GM18873 (cell line): ENCODE data around the gene SCNM1.
"Not testable (repeated sequence)": the region's sequence is repeated elsewhere in the genome, so short reads cannot be mapped to it uniquely, and the experiment has no call there.

Source experiments
- ATAC-seq: cut with Tn5 transposase; IDR thresholded peaks from one replicate; pipeline ENCODE4 v1.9.1; 2021; ENCODE audit warnings: mild to moderate bottlenecking, moderate library complexity, moderate number of reproducible peaks; ENCODE audit not compliant: unreplicated experiment, low FRiP score

SCNM1 gene

DNA sequence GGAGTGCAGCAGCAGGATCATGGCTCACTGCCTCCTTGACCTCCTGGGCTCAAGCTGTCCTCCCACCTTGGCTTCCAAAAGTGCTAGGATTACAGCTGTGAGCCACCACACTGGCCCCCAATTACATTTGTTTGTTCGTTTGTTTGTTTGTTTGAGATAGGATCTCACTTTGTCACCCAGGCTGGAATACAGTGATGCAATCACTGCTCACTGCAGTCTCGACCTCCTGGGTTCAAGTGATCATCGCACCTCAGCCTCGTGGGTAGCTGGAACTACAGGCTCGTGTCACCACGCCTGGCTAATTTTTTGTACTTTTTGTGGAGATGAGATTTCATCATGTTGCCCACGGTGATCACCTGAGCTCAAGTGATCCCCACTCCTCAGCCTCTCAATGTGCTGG, 26.1 kb downstream of the SCNM1 start:
- ATAC-seq, result no peak

DNA sequence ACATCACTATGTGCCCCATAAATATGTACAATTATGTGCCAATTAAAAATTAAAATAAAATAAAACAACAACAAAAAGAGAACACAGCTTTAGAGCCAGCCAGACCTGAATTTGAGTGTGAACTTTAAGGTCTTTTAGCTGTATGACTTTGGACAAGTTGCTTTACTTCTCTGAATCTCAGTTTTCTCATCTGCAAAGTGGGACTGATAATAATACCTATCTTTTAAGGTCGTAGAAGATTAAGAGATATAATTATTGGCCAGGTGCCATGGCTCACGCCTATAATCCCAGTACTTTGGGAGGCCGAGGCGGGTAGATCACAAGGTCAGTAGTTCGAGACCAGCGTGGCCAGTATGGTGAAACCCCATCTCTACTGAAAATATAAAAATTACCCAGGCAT, 27.4 kb downstream of the SCNM1 start:
- ATAC-seq, result no peak

DNA sequence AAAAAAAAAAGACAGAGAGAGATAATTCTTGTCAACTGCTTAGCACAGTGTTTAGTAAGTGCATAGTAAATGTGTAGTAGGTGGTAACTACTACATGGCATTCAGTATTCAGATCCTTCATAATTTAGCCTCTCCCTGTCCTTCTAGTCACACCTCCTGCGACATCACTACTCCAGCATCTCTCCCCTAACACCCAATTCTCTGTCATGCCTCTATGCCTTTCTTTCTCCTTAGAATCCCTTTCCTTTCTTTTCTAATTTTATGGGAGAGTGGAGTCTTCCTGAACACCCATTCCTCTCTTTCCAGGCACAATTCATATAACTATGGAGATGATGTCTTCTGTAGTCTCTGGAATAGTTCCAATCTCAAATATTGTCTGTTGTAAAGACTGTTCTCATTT, 27.9 kb downstream of the SCNM1 start:
- ATAC-seq, result no peak

DNA sequence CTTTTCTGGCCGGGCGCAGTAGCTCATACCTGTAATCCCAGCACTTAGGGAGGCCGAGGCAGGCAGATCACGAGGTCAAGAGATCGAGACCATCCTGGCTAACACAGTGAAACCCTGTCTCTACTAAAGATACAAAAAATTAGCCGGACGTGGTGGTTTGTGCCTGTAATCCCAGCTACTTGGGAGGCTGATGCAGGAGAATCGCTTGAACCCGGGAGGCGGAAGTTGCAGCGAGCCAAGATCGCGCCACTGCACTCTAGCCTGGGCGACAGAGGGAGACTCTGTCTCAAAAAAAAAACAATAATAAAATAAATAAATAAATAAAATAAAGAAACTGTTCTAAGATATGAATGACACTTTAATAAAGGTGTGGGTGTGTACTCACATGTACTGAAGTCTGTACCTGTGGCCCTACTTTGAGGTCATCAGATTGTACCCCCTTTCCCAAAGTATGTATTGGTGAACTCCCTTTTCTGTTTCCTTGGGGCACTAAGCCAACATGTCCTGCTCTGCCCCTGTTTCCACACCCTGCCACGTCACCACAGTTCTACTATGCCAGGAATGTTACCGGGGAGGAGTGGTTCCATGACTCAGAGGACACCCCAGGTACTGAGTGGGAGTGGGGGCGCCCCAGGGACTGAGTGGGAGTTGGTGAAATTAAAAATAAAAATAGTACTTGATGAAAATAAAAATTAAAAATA, 29.1 kb downstream of the SCNM1 start:
- ATAC-seq, result not testable (repeated sequence)

DNA sequence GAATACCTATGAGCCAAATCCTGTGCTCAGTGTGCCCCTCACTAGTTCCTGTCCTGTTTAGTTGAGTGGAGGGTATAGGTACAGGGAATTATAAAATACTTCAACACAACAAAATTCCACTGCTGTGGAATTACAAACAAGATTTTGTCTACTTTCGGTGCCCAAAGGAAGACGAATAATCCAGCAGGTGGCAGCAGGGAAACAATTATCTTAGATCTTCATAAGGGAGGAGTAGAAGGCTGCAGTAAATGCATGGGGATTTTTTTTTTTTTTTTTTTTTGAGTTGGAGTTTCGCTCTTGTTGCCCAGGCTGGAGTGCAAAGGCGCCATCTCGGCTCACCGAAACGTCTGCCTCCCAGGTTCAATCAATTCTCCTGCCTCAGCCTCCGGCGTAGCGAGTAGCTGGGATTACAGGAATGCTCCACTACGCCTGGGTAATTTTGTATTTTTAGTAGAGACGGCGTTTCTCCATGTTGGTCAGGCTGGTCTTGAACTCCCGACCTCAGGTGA, 30.4 kb downstream of the SCNM1 start:
- ATAC-seq, result no peak

DNA sequence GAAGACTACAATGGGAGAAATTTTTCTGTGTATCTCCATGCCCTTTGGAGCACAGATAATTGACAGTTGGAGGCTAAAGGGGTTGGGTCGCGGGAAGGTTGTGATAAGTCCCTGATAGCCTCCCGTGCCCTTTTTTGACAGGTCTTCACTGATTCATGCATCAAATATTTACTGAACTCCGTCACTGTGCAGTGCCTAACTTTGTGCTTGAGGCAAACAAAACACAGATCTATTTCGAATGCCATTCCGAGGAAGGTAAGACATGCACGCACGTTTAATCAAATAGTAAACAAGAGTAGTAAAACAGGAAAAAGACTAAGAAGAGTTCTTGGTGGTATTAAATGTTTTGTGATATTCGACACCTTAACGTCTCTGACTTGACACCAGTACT, 31.9 kb downstream of the SCNM1 start:
- ATAC-seq, result no peak

DNA sequence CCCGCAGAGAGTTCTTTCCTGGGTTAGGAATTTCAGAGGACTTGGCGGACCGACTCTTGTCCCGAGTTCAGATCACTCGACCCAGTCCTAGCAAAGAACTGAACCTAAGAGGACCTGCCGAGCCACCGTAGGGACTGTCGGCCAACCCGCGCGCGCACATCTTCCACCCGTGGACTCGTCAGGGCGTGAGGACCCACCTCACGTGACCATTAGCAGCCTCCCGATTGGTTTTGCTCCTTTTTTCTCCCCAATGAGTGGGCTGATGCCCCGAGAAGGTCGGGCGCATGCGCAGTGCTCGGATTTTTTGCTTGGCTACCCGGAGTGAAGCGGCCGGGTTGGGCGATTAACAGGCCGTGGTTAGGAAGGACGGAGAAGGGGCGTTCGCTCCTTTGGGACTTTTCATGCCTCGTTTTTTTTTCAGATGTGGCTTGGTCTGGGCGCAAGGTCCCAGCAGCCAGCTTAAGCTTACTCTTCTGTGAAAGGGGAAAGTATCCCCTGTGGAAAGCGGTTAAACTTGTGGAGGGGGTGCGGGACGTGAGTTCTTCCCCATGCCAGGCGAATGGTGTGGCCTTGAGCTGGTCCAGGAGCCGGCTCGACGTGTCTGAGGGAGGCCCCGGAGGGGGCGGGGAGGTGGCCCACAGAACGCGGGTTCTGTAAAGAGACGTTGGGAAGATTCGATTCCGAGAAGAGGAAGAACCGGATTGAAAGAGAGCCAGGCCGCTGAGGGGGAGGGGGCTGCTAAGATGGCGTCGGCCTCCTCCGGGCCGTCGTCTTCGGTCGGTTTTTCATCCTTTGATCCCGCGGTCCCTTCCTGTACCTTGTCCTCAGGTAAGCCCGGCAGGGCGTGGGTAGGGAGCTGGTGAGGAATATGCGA, 32.5 kb downstream of the SCNM1 start, which contains the start of gene PIP5K1A:
TSS of gene PIP5K1A (plus strand) at position 299 of the 874 bp plus-strand sequence. CDS start at position 744, 445 bp downstream.
- ATAC-seq, result peak; percentile 81

DNA sequence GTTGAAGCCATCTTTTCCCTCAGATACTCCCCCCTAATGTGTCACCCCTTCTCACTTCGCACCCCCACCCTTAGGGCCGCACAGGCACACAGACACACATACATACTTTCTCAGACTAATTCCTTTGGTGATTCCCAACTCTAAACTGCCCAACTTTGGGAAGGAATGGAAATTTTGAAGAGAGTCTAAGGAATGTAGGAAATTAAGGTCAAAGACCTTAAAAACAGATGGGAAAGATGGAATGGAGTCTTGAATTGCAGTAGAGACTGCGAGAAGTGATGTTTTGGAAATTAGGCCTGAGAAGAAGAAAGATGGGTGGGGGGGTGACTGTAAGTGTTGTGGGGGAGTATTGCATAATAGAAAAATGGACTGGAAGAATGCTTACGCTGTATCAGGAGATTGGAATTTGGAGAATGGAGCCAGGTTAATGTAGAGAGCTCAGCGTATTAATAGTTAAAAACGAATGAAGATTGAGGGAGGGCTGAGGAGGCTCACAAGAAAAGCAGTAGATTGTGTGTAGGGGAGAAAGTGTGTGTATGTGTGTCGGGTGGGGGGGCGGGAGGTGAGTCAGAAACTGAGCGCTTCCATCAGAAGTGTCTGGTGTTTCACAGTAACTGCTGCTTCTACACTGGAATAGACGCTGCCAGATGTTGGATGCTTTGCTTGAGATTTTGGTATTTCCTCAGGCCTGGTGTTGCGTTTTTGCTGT, 34.1 kb downstream of the SCNM1 start:
- no peak for ATAC-seq

DNA sequence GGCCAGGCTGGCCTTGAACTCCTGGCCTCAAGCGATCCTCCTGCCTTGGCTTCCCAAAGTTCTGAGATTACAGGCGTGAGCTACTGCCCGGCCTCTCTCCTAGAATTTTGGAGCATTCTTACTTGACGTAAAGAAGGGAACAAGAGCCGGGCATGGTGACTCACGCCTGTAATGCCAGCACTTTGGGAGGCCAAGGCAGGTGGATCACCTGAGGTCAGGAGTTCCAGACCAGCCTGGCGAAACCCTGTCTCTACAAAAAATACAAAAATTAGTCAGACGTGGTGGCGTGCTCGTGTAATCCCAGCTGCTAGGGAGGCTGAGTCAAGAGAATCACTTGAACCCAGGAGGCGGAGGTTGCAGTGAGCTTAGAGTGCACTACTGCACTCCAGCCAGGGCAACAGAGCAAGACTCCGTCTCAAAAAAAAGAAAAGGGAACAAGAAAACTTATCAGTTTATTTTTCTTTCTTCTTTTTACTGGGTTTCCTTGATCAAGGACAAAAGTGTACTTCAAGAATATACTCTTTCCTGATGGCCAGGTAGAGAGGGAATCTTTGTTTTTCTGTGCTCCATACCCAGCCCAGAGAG, 39.5 kb downstream of the SCNM1 start:
- not testable (repeated sequence) for ATAC-seq

DNA sequence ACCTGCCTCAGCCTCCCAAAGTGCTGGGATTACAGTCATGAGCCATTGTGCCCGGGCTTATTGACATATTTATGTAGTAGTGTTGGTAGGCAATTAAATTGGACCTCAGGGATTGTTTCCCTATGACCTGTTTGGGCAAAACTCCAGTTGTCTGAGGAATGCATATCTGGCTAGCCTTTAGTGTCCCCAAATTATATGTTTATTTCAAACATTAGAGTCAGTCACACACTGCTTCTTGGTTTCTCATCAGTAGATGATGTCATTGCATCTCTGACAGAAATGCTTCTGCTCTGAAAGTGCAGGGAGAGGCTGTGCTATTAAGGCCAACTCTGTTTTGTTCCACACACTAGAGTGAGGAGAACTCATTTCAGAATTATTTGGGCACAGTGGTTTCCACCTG, 44.9 kb downstream of the SCNM1 start:
- ATAC-seq, result no peak

DNA sequence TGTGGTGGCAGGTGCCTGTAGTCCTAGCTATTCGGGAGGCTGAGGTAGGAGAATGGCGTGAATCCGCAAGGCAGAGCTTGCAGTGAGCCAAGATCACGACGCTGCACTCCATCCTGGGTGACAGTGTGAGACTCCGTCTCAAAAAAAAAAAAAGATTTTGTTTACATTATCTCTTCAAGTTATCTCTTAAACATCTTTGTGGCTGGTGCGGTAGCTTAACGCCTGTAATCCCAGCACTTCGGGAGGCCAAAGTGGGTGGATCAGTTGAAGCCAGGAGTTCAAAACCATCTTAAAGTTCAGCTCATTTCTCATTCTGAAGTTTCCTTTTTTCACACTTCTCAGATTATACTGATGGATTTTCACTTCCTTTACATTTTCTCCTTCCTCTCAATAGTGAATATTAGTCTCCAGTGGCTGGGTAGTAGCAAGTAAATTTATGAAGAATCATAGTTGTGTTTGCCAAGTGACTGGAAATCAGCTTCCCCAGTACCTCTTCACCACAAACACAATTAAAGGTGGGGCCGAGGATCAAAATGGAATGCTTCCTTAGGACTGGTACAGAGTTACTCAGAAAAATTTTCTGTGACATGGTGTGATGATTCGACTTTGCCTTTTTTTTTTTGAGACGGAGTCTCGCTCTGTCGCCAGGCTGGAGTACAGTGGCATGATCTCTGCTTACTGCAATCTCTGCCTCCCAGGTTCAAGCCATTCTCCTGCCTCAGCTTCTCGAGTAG, 46.2 kb downstream of the SCNM1 start:
- no peak for ATAC-seq

DNA sequence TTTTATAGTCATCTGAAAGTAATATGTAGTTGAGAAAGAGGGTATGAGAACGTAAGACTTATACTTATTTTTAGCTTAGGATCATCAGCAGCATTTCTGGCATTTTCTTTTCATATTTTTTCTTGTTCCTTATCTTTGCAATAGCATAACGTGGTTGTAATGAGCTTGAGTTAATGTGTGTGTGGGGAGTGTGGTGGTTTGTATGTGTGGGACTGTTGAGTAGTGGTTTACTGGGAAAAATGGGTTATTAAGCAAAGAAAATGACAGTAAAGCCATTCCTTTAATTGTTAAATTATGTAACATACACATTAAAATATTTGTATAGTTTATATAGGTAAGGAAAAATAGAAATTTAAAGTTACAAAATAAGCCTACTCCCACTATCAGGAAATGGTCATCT, 47.6 kb downstream of the SCNM1 start:
- ATAC-seq, result no peak
